Islet of Langerhans (tissue), 1 donor: Measurements from ENCODE around the gene DDN.

ENCODE experiments used
- FAIRE-seq: peaks from one replicate; lab custom pipeline; 2011; peaks lifted over from hg19 to GRCh38; lab: Jason Lieb, UNC

The DDN gene

DNA sequence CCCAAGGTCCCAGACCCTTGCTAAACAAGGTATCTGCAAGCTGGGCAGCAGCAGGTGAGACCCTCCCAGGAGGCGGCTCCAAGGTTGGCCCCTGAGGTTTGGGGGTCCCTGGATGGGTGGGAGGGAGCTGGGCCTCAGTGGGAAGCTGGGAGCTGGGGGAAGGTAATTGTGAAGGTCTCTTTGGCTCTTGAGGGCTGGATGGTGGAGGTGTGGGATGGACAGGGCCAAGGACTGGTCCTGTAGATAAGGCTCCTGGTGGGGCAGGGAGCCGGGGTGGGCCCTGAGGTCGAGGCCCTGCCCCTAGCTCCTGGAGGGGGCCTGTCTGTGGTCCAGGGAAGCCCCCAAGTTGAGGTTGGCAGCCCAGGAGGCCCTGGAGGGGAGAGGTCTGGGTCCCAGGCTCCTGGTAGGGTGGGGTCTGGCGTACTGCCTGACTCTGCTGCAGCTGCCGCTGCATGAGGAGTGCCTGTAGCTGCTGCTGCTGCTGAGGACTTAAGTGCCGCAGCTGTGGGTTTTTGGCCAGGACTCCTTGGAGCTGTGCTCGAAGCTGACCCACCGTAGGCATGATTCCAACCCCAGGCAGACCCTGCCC is 32.5 kb upstream of the DDN start:
- no peak for FAIRE-seq

GRCh38 chr12:49030714-49031572 is 31.8 kb upstream of the DDN start:
- FAIRE-seq, result no peak

GRCh38 chr12:49030119-49030518 is 30.9 kb upstream of the DDN start:
- no peak for FAIRE-seq

GRCh38 chr12:49028666-49029275 is 29.6 kb upstream of the DDN start:
- FAIRE-seq, result no peak

- no peak for FAIRE-seq
Observed at GRCh38 chr12:49027846-49028555, 28.8 kb upstream of the DDN start.

DNA sequence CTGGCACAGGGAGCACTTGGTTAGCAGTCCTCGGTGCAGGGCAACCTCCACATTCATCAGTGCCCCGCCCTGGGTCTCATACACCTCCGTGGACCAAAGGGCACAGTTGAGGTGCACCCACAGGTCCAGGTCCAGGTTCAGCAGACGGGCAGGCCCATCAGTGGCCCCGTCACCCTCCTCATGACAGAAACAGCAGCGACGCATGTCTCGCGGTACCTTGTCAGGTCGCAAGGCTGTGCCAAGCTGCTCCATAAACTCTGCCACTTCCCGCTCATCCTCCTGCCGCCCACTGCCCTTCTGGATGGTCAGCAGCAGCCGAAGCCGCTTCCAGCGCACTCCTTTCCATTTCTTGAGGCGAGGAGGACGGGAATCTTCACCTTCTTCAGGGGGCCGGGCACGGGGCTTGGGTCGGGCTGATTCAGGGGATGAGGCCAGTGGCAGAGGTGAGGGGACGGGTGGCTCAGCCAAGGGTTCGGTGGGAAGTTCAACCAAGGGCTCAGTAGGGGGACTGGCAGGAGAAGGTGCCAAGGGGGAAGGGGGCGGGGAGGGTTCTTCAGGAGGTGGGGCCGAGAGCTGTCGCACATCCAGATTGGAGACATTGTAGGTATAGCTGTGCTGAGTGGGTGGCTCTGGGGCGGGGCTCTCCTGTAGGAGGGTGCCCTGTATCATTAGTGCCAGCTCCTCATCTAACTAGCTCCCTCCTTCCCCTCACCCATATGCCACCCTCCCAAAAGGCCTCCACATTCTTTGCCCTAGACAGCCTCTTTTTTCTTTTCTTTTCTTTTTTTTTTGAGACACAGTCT is 27.7 kb upstream of the DDN start:
- no peak for FAIRE-seq

DNA sequence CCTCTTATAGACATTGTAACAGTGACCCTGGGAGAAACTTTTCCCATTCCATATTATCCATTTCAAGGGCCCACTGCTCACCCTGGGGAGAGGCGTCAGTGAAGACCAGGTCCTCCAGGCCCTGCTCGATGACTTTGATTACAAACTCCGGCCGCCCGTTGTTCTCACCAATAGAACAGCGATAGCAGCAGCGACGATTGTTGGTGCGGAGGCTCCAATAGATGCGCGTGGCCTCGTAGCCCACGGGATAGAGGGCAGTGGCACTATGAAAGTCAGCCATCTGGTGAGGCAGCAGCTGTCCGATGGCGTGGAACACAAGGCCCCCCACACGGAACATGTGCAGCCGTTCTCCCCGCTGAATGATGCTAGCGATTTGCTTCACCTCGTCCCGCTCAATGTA is 26.9 kb upstream of the DDN start:
- FAIRE-seq, result no peak

DNA sequence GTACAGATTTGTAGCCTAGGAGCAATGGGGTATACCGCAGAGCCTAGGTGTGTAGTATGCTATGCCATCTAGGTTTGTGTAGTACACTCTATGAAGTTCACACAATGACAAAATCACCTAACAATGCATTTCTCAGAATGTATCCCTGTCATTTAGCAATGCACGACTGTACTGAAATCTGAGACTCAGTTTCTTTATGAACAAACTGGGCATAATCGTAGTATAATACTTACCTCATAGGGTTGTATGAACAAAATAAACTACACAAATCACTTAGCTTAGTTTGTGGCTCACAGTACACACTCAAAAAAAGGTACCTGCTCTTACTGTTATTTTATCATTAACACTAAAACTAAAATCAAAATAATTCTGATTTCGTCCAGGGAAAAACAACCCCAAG is 26.3 kb upstream of the DDN start:
- FAIRE-seq, result no peak

DNA sequence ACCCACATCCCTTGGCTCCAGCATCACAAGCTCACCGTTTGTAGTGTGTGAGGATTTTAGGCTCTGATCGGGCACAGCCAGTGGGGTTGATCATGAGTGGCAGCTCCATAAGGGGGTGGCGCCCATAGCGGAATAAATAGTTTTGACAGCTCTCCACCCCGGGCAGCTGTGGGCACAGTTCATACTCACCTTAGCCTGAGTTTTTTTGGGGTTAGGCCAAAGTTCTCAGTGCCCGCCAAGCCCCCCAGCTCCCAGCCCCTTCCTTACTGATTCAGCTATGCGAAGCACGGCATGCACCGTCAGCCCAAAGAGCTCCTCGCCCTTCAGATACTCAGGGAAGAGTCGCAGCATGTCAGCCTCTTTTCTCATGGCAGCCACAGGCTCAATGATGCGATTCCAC is 25.4 kb upstream of the DDN start:
- no peak for FAIRE-seq

DNA sequence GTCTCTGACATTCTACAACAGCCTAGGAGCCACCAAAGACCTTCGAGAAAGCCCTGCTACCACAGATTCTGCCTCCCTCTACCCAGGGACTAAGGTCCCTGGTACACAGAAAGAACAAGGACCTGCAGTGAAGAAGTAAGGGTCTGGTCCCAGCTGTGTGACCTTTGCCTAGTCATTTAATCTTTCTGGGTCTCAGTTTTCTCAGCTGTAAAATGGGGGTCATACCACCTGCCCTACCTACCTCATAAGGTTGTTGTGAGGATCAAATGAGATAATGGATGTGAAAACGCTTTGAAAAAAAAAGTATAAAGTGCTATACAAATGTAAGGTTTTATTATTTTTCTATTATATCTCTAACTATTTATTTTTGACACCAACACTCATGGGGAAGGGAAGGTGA is 24.6 kb upstream of the DDN start:
- no peak for FAIRE-seq

GRCh38 chr12:49022558-49023178 is 23.5 kb upstream of the DDN start:
- no peak for FAIRE-seq

GRCh38 chr12:49021292-49021915 is 22.2 kb upstream of the DDN start:
- no peak for FAIRE-seq

GRCh38 chr12:49020441-49020840 is 21.3 kb upstream of the DDN start:
- no peak for FAIRE-seq

- FAIRE-seq, result no peak
Observed at GRCh38 chr12:49019443-49020324, 20.5 kb upstream of the DDN start.

GRCh38 chr12:49019120-49019430 is 19.9 kb upstream of the DDN start:
- no peak for FAIRE-seq

GRCh38 chr12:49018261-49019119 is 19.3 kb upstream of the DDN start, which contains the start of gene PRKAG1:
PRKAG1 (minus strand) TSS chr12:49018776; CDS start chr12:49018740, 36 bp downstream.
- FAIRE-seq, result no peak

DNA sequence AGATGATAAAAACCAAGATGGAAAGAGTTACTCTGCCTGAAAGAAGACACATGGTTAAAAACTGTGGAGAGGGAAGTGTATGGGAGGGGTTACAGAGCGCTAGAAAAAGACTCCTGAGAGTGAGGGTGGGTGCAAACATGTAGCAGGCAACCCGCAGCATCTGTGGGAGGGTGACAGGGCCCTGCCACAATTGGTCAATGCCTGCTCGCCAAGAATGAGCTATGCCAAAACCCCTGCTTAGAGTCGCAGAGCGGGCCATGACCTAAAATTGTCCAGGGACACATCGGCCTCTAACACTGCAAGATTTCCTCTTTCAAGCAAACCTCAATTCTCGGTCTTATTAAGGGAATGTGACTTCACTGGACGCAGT is 18.7 kb upstream of the DDN start:
- no peak for FAIRE-seq

GRCh38 chr12:49015196-49015595 is 16.0 kb upstream of the DDN start:
- no peak for FAIRE-seq

- no peak for FAIRE-seq
Observed at GRCh38 chr12:49014547-49014946, 15.4 kb upstream of the DDN start.
